H1 (cell line): Measurements from ENCODE around the gene IMPG2. TPM values are rescaled to one million over a fixed set of nuclear protein-coding genes. Genes with fewer than 3 reads are reported as not detected.

Source experiments
- CTCF ChIA-PET: fragments of 300-600 bp; sonication (Branson Sonifier 250); formaldehyde crosslinking; loops from one replicate; lab custom pipeline; 2021; ENCODE audit not compliant: partially characterized antibody; lab: Charles Lee
- POLR2A ChIA-PET: fragments of 300-600 bp; sonication (Branson Sonifier 250); formaldehyde crosslinking; loops from one replicate; lab custom pipeline; 2021; ENCODE audit warnings: inconsistent platforms; ENCODE audit not compliant: partially characterized antibody; lab: Charles Lee
- DNase-seq, 2 experiments: peaks; one replicate each; pipeline versions ENCODE4 v3.0.0 to v3.0.0-alpha.2; 2010 to 2022; ENCODE audit warnings: low spot score in 2 of 2, low read depth in 1 of 2, mixed read lengths in 1 of 2
- FAIRE-seq: peaks from 2 replicates; lab custom pipeline; 2011; peaks lifted over from hg19 to GRCh38; lab: Jason Lieb, UNC
- H2AFZ ChIP-seq: 2 replicates; pipeline ENCODE4 v1.8.1; 2012; ENCODE audit warnings: low read length, inconsistent platforms
- H2AK5ac ChIP-seq: 2 replicates; pipeline ENCODE4 v1.6.1; 2013; ENCODE audit warnings: low read depth, low read length
- H2BK120ac ChIP-seq: replicated peaks from 2 replicates; pipeline ENCODE3; 2013; ENCODE audit warnings: low read depth, low read length, inconsistent platforms
- H2BK12ac ChIP-seq: 2 replicates; pipeline ENCODE4 v1.6.1; 2013; ENCODE audit warnings: low read depth, low read length
- H2BK15ac ChIP-seq: 2 replicates; pipeline ENCODE4 v1.6.1; 2013; ENCODE audit warnings: low read length
- H2BK20ac ChIP-seq: 2 replicates; pipeline ENCODE4 v1.6.1; 2013; ENCODE audit warnings: low read length
- H2BK5ac ChIP-seq: 2 replicates; pipeline ENCODE4 v1.6.1; 2013; ENCODE audit warnings: low read depth, low read length
- H3K14ac ChIP-seq: 2 replicates; pipeline ENCODE4 v1.6.1; 2013; ENCODE audit warnings: inconsistent platforms; ENCODE audit not compliant: insufficient read length
- H3K18ac ChIP-seq: 2 replicates; pipeline ENCODE4 v1.6.1; 2013; ENCODE audit warnings: low read length; ENCODE audit errors: extremely low read depth
- H3K23ac ChIP-seq: 2 replicates; pipeline ENCODE4 v1.6.1; 2013; ENCODE audit warnings: inconsistent platforms; ENCODE audit not compliant: insufficient read length
- H3K23me2 ChIP-seq: 2 replicates; pipeline ENCODE4 v1.6.1; 2013; ENCODE audit warnings: low read depth, low read length
- H3K27ac ChIP-seq: 2 replicates; pipeline ENCODE4 v1.6.1; 2011; ENCODE audit warnings: low read depth, low read length, inconsistent platforms
- H3K27me3 ChIP-seq, 4 experiments: replicated peaks in 1 of 4; 1 replicate in 1 of 4; 2 replicates in 3 of 4; pipeline versions ENCODE4 v1.6.1 to v1.8.1; 2011 to 2013; ENCODE audit warnings: low read length in 3 of 4, mild to moderate bottlenecking in 3 of 4, inconsistent platforms in 2 of 4, mixed read lengths in 2 of 4, moderate library complexity in 1 of 4; ENCODE audit not compliant: control insufficient read depth in 3 of 4, insufficient read depth in 3 of 4; ENCODE audit errors: extremely low read depth in 1 of 4
- H3K36me3 ChIP-seq, 4 experiments: 2 replicates each; pipeline versions ENCODE4 v1.6.1 to v1.8.1; 2011 to 2013; ENCODE audit warnings: mild to moderate bottlenecking in 4 of 4, low read length in 3 of 4, moderate library complexity in 2 of 4, control low read depth in 1 of 4, inconsistent platforms in 1 of 4; ENCODE audit not compliant: insufficient read depth in 4 of 4, control insufficient read depth in 2 of 4
- H3K4ac ChIP-seq: replicated peaks from 2 replicates; pipeline ENCODE3; 2013; ENCODE audit warnings: low read length, low read depth, mixed read lengths, inconsistent platforms; ENCODE audit not compliant: insufficient read length
- H3K4me1 ChIP-seq, 4 experiments: replicated peaks in 1 of 4; 1 replicate in 1 of 4; 2 replicates in 3 of 4; pipeline versions ENCODE4 v1.6.1 to v1.8.1; 2011 to 2013; ENCODE audit warnings: low read length in 3 of 4, inconsistent platforms in 2 of 4, mixed read lengths in 1 of 4; ENCODE audit not compliant: insufficient read depth in 4 of 4, control insufficient read depth in 3 of 4
- H3K4me2 ChIP-seq, 2 experiments: 2 replicates each; pipeline versions ENCODE4 v1.6.1 to v1.8.1; 2011 to 2013; ENCODE audit warnings: low read depth in 2 of 2, low read length in 2 of 2, control low read depth in 1 of 2, inconsistent platforms in 1 of 2, mild to moderate bottlenecking in 1 of 2; ENCODE audit not compliant: insufficient read depth in 1 of 2
- H3K4me3 ChIP-seq, 4 experiments: fragments of 200-600, 300-600 bp in 1 of 4; sonication (generic), shearing (Covaris generic), sonication (Bioruptor Twin) in 1 of 4; 2 replicates each; pipeline versions ENCODE4 v1.5.1 to v1.8.1; 2011 to 2016; ENCODE audit warnings: low read length in 4 of 4, low read depth in 3 of 4, control low read depth in 2 of 4, inconsistent platforms in 2 of 4, mild to moderate bottlenecking in 2 of 4, mixed read lengths in 1 of 4, moderate library complexity in 1 of 4; ENCODE audit not compliant: insufficient read depth in 2 of 4; ENCODE audit errors: extremely low read depth in 1 of 4
- H3K56ac ChIP-seq: replicated peaks from 2 replicates; pipeline ENCODE3; 2013; ENCODE audit warnings: low read depth, mild to moderate bottlenecking, mixed read lengths, low read length, inconsistent platforms; ENCODE audit not compliant: insufficient read length
- H3K79me1 ChIP-seq: 2 replicates; pipeline ENCODE4 v1.6.1; 2013; ENCODE audit warnings: low read depth, low read length, control low read depth
- H3K79me2 ChIP-seq, 2 experiments: 2 replicates each; pipeline versions ENCODE4 v1.6.1 to v1.8.1; 2012 to 2013; ENCODE audit warnings: low read length in 2 of 2, mild to moderate bottlenecking in 2 of 2, inconsistent platforms in 1 of 2; ENCODE audit not compliant: insufficient read depth in 2 of 2, control insufficient read depth in 1 of 2
- H3K9ac ChIP-seq, 4 experiments: replicated peaks in 1 of 4; 1 replicate in 1 of 4; 2 replicates in 3 of 4; pipeline versions ENCODE4 v1.6.1 to v1.8.1; 2011 to 2013; ENCODE audit warnings: low read depth in 3 of 4, low read length in 3 of 4, control low read depth in 2 of 4, mild to moderate bottlenecking in 2 of 4, moderate library complexity in 2 of 4, inconsistent platforms in 1 of 4; ENCODE audit errors: extremely low read depth in 1 of 4
- H3K9me3 ChIP-seq, 2 experiments: 2 replicates each; pipeline versions ENCODE4 v1.6.1 to v1.8.1; 2012 to 2013; ENCODE audit warnings: mild to moderate bottlenecking in 2 of 2, moderate library complexity in 2 of 2, control low read depth in 1 of 2, inconsistent platforms in 1 of 2, low read depth in 1 of 2, low read length in 1 of 2, mixed read lengths in 1 of 2; ENCODE audit not compliant: insufficient read depth in 2 of 2
- H4K20me1 ChIP-seq, 2 experiments: replicated peaks in 1 of 2; 2 replicates each; pipeline versions ENCODE3 to v1.8.1; 2011 to 2013; ENCODE audit warnings: inconsistent platforms in 2 of 2, low read length in 2 of 2, mild to moderate bottlenecking in 1 of 2; ENCODE audit not compliant: insufficient read depth in 2 of 2, control insufficient read depth in 1 of 2
- H4K5ac ChIP-seq: 2 replicates; pipeline ENCODE4 v1.6.1; 2013; ENCODE audit warnings: low read length, low read depth, mixed read lengths, inconsistent platforms; ENCODE audit not compliant: insufficient read length
- H4K8ac ChIP-seq: 2 replicates; pipeline ENCODE4 v1.8.0; 2013; ENCODE audit warnings: mild to moderate bottlenecking, moderate library complexity, low read length, inconsistent platforms; ENCODE audit not compliant: insufficient read depth; ENCODE audit errors: extremely low read depth
- H4K91ac ChIP-seq: replicated peaks from 2 replicates; pipeline ENCODE3; 2013; ENCODE audit warnings: low read length, mixed read lengths, inconsistent platforms; ENCODE audit not compliant: insufficient read length
- BACH1 ChIP-seq: IDR thresholded peaks from 2 replicates; pipeline ENCODE4 v1.6.1; 2012; ENCODE audit warnings: low read length, improper control_type of control experiment
- CTCF ChIP-seq, 3 experiments: IDR thresholded peaks; 1 replicate in 2 of 3; 2 replicates in 1 of 3; pipeline versions ENCODE4 v1.5.1 to v1.6.1; 2011; ENCODE audit warnings: low read length in 3 of 3, mild to moderate bottlenecking in 3 of 3, inconsistent platforms in 2 of 3, low read depth in 1 of 3, moderate library complexity in 1 of 3; ENCODE audit not compliant: insufficient read depth in 1 of 3; ENCODE audit errors: control extremely low read depth in 1 of 3
- GTF2F1 ChIP-seq: IDR thresholded peaks from 2 replicates; pipeline ENCODE4 v1.6.1; 2012; ENCODE audit warnings: low read depth, low read length, improper control_type of control experiment, borderline replicate concordance
- HDAC6 ChIP-seq: IDR thresholded peaks from one replicate; pipeline ENCODE4 v1.7.1; 2012; ENCODE audit warnings: low read depth, mild to moderate bottlenecking, inconsistent platforms, low read length, moderate library complexity
- WGBS, 2 experiments: shearing (Covaris generic) in 1 of 2; methylation state at CpG; one replicate each; pipeline versions ENCODE4 v1.1.6 to v1.1.7; 2013 to 2015; ENCODE audit warnings: low lambda C conversion rate in 2 of 2, mixed read lengths in 2 of 2, inconsistent platforms in 1 of 2, low coverage in 1 of 2, missing lambda C conversion rate in 1 of 2; ENCODE audit not compliant: insufficient replicate concordance in 2 of 2, insufficient coverage in 1 of 2, insufficient read length in 1 of 2; ENCODE audit errors: extremely low coverage in 1 of 2, missing lambda C conversion rate in 1 of 2; 5-methylcytosine and 5-hydroxymethylcytosine counted together
- polyA plus RNA-seq, 7 experiments: library from polyadenylated mRNA; depleted of rRNA in 3 of 7; stranded (reverse) in 5 of 7; unstranded in 2 of 7; fragments of >200 nt in 5 of 7; fragments of 200-250 nt in 2 of 7; gene quantifications; 1 replicate in 5 of 7; 2 replicates in 1 of 7; 4 replicates in 1 of 7; pipeline versions ENCODE4 v1.2.1 to v1.2.3, GENCODE V29; 2011 to 2013; ENCODE audit warnings: missing spikeins in 2 of 7, mixed read lengths in 2 of 7
- total RNA-seq: library from RNA; stranded (reverse); fragmentation: NEBNext Ultra II Directional; extraction: Animal tissue kit (Norgen Biotek cat#: 25700); gene quantifications from 2 replicates; pipeline ENCODE4 v1.2.1, GENCODE V29; 2021
- TF ChIP-seq, protein P1 (sequence below): IDR thresholded peaks from 2 replicates; pipeline ENCODE4 v1.6.1; 2011; ENCODE audit warnings: low read depth, mild to moderate bottlenecking, low read length; ENCODE audit not compliant: insufficient read depth

IMPG2 gene
- total and polyA plus RNA-seq, 2 of the 8 experiments (the other 6 are each of a cell fraction or from before 2014, with no cell fraction given): 0.03 to 0.06 TPM

GRCh38 chr3:101311676-101312075, 8.7 kb downstream of the IMPG2 start:
- no peak overlapping the region for H4K5ac ChIP-seq
- H3K14ac ChIP-seq: no peak overlapping the region
- H2AFZ ChIP-seq: no peak overlapping the region
- H2AK5ac ChIP-seq: no peak overlapping the region
- no peak overlapping the region for H3K23ac ChIP-seq
- H3K4me1 ChIP-seq: no peaks in the 10 kb centered on the region
- no peak overlapping the region for H3K27ac ChIP-seq
- H3K4ac ChIP-seq: no peak overlapping the region
- no peaks in the 10 kb centered on the region; a peak in 1 of 8 replicates for H3K36me3 ChIP-seq
- H3K4me2 ChIP-seq: no peak overlapping the region
- no peak overlapping the region for H2BK12ac ChIP-seq
- H2BK20ac ChIP-seq: no peak overlapping the region
- FAIRE-seq (no peak), DNase-seq (no peak)
- no peak overlapping the region for H3K18ac ChIP-seq
- H3K27me3 ChIP-seq: no peaks in the 10 kb centered on the region
- H3K9ac ChIP-seq: no peak overlapping the region
- ChIA-PET CTCF (no interaction called here), POLR2A (no interaction called here)
- no peak overlapping the region for H4K8ac ChIP-seq
- no peaks in the 10 kb centered on the region for H3K79me1 ChIP-seq
- H2BK120ac ChIP-seq: no peak overlapping the region
- no peaks in the 10 kb centered on the region for H3K23me2 ChIP-seq
- H4K91ac ChIP-seq: no peak overlapping the region
- H2BK5ac ChIP-seq: no peak overlapping the region
- no peaks in the 10 kb centered on the region for H4K20me1 ChIP-seq
- H3K9me3 ChIP-seq: peaks cover 7 to 11% of the 10 kb centered on the region in 2 experiments; a peak in 3 of 4 replicates
- TF ChIP-seq HDAC6 (no peak), BACH1 (no peak), GTF2F1 (no peak), CTCF (IDR thresholded peaks at IDR 0.05; ENCODE audit: control extremely low read depth in 1 of 3, insufficient read depth in 1 of 3, low read depth in 1 of 3, low read length in 3 of 3) (no peak)
- TF ChIP-seq, protein P1, sequence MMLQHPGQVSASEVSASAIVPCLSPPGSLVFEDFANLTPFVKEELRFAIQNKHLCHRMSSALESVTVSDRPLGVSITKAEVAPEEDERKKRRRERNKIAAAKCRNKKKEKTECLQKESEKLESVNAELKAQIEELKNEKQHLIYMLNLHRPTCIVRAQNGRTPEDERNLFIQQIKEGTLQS: no peak
- no peak overlapping the region for H3K56ac ChIP-seq
- H3K4me3 ChIP-seq: no peak overlapping the region
- no peaks in the 10 kb centered on the region for H3K79me2 ChIP-seq
- WGBS, 2 experiments: 92% methylated on average over 2 of the region's 2 CpGs; no CpG with 5 or more reads in 1 of the 2 experiments
- no peak overlapping the region for H2BK15ac ChIP-seq
